HUES64 (cell line): ENCODE measurements around the gene ZDHHC3.
"Not testable (repeated sequence)": the region's sequence is repeated elsewhere in the genome, so short reads cannot be mapped to it uniquely, and the experiment has no call there.

ENCODE experiments used
- H3K27ac ChIP-seq: 2 replicates; pipeline ENCODE4 v1.7.0; 2013; ENCODE audit warnings: low read depth, low read length, inconsistent platforms
- H3K27me3 ChIP-seq: 2 replicates; pipeline ENCODE4 v1.6.1; 2013; ENCODE audit warnings: mild to moderate bottlenecking, low read length; ENCODE audit not compliant: insufficient read depth
- H3K36me3 ChIP-seq: 2 replicates; pipeline ENCODE4 v1.6.1; 2013; ENCODE audit warnings: mild to moderate bottlenecking, low read length; ENCODE audit not compliant: insufficient read depth
- H3K4me1 ChIP-seq: 2 replicates; pipeline ENCODE4 v1.6.1; 2013; ENCODE audit warnings: mild to moderate bottlenecking, low read length, moderate library complexity; ENCODE audit not compliant: insufficient read depth
- H3K4me3 ChIP-seq: 2 replicates; pipeline ENCODE4 v1.5.1; 2013; ENCODE audit warnings: mild to moderate bottlenecking, low read length, moderate library complexity
- H3K9ac ChIP-seq: 2 replicates; pipeline ENCODE4 v1.6.1; 2013; ENCODE audit warnings: mild to moderate bottlenecking, low read depth, low read length
- H3K9me3 ChIP-seq: 2 replicates; pipeline ENCODE4 v1.6.1; 2013; ENCODE audit warnings: low read depth, low read length; ENCODE audit not compliant: insufficient read depth
- WGBS: fragments of 150-250, 120-280 bp; methylation state at CpG from one replicate; pipeline ENCODE4 v1.1.7; 2013; ENCODE audit warnings: missing lambda C conversion rate; 5-methylcytosine and 5-hydroxymethylcytosine counted together

ZDHHC3 gene

DNA sequence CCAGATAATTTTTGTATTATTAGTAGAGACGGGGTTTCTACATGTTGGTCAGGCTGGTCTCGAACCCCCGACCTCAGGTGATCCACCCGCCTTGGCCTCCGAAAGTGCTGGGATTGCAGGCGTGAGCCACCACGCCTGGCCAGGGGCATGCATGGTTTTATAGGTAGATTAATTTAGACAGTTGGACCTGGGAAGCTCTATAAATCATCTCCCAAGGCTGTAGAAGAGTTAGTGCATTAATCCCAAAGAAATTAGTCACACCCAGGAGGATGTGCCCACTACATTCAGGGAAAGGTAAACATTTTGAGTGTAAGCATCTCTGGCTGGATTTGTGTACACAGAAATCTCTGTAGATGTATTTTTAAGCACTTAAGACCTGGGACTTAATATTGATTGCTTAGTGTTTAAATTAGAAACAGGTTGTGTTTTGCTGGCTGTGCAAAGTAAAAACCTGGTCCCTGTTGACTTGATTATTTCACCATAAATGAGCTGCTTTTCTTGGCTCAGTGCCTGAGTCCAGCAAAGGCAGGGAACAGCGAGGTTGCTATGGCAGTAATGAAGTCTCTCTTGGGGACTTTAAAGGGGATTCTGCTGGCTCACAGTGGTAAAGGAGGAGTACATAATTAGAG lies 19.3 kb upstream of the ZDHHC3 start:
- peaks cover 21% of the 10 kb centered on the region for H3K4me1 ChIP-seq
- 89% methylated on average over 8 of the region's 8 CpGs for WGBS
- no peak overlapping the region for H3K27ac ChIP-seq
- H3K36me3 ChIP-seq: peaks cover 85% of the 10 kb centered on the region
- H3K9me3 ChIP-seq: no peaks in the 10 kb centered on the region
- no peaks in the 10 kb centered on the region for H3K27me3 ChIP-seq
- no peak overlapping the region for H3K4me3 ChIP-seq
- H3K9ac ChIP-seq: no peak overlapping the region

DNA sequence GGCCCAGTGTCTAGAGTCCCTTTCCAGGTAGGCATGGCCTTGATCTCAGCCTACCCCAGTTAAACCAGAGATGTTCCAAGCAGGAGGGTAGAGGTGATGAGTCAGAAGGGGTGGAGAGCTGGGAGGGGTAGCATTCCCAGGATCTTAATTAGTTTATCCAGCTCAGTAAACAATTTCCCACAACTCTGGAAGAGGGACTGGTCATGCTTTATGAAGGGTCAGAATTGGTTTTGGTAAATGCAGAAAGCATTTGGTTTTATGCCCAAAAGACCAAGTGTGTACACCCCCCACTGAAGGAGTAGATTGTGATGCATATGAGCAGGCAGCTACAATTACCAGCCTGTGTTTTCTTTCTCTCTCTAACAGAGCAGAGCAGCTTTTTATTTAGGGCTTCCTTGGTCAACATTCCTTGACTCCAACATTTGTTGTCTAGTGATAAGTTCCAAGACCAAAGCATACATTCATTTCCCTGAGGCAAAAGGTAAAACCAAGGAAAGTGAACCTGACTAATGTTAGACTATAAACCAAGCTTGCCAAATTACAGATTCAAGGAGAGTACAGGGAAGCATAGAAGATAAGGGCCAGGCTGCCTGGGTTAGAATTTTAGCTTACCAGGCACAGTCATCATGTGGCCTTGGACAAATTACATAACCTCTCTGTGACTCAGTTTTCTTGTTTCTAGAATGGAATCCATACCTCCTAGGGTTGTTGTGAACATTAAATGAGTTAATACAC lies 17.7 kb upstream of the ZDHHC3 start:
- peaks cover 79% of the 10 kb centered on the region for H3K36me3 ChIP-seq
- no peak overlapping the region for H3K4me3 ChIP-seq
- no peaks in the 10 kb centered on the region for H3K9me3 ChIP-seq
- peak overlapping the region; percentile 26 for H3K27ac ChIP-seq
- H3K9ac ChIP-seq: no peak overlapping the region
- no peaks in the 10 kb centered on the region for H3K27me3 ChIP-seq
- peaks cover 27% of the 10 kb centered on the region for H3K4me1 ChIP-seq

DNA sequence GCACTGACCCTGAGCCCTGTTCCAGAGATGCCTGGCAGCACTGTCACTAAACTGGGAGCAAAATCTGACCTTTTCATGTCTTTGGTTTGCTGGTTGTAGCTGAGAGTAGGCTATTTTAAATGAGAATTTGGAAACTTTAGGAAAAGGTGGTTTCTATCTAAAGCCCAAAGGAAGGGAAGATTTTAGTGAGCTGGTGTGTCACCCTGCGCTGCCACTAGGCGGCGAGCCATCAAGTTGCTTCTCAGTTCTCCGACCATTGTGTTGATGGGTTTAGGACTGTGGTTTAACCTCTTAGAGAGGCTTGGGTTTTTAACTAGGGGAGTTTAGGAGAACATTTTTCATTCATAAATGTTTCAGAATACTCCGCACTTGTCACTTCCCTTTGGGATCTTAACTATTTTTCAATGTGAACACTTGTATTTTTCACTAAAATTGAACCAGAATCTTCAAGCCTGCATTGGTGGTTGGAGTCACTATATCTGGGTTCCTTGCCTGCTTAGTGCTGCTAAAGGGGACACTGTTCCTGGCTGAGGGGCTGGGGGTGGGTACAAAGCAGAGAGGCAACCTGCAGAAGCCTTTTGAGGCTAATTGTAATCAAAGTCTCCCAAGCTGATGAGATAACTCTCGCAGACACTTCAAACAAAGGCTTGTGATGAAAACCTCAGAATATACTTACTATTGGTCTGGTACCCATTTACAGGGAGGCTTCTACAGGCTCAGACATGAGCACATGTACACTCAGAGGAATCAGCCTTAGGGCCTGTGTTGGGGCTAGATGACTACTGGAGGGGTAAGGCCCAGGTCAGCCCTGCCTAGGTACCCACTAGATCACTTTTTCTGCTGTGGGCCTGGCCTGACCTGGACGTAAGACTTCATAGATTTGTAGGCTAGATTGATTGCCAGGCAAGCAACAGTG lies 16.8 kb upstream of the ZDHHC3 start:
- Histone ChIP-seq H3K4me3 (no peak overlapping the region), H3K9ac (no peak overlapping the region), H3K27ac (peak overlapping the region; percentile 26), H3K9me3 (no peaks in the 10 kb centered on the region), H3K36me3 (peaks cover 70% of the 10 kb centered on the region), H3K4me1 (peaks cover 32% of the 10 kb centered on the region), H3K27me3 (no peaks in the 10 kb centered on the region)
- 62% methylated on average over 7 of the region's 7 CpGs for WGBS

DNA sequence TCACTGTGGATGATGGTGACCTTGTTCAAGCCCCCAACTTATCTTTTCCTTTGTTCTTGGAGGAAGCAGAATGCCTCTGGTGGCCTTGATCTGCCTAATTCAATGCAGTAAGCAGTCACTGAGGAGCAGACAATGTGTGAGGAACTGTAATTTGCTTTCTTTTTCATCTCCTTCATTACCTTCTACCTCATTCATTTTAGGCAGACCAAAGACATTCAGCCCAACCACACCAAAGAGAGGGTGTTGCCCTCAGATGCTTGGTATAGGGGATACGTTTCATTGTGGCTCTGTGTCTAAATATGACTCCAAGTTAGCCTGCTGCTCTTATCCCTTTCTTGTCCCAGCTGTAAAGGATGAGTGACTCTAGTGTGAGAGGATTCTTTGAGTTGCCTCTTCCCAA lies 15.4 kb upstream of the ZDHHC3 start:
- Histone ChIP-seq H3K27ac (no peak overlapping the region), H3K36me3 (peaks cover 60% of the 10 kb centered on the region), H3K9ac (no peak overlapping the region), H3K4me1 (peaks cover 32% of the 10 kb centered on the region), H3K4me3 (no peak overlapping the region), H3K27me3 (no peaks in the 10 kb centered on the region), H3K9me3 (no peaks in the 10 kb centered on the region)
- WGBS: 100% methylated on average over 1 of the region's 1 CpG

DNA sequence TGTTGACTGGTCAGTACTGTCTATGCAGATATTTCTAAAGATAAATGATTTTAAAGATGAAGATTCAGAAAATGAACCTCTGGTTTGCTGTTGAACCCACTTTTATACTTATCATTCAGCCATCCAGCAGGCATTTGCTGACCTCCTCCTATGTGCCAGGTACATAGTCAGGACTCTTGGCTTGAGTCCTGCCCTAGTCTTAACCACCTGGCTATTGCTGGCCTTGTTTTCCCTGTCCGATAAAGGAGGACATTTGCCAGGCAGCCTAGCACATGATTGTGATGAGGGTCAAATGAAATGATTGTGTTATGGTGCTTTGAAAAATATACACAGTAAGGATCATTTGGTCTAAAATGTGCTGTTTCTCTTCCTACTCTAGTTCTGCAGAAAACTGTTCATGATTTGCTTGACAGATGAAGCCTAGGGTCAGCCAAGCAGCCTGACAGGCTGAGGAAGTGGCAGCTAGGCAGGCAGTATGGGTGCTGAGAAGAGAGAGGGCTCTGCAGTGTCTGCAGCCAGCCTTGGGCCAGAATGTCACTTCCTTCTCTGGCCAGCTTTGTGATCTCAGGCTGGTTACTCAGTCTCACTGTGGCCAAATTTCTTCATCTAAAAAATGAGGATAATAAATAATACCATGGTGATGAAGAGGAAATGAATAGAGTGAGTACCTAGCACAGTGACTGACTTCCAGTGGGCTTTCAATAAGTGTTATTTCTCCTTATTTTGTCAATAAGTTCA lies 13.8 kb upstream of the ZDHHC3 start:
- H3K9ac ChIP-seq: no peak overlapping the region
- H3K9me3 ChIP-seq: peaks cover 3% of the 10 kb centered on the region; the same call in 1 of the 2 replicates
- WGBS: 97% methylated on average over 1 of the region's 1 CpG
- peaks cover 32% of the 10 kb centered on the region for H3K4me1 ChIP-seq
- H3K36me3 ChIP-seq: peaks cover 58% of the 10 kb centered on the region
- no peak overlapping the region for H3K27ac ChIP-seq
- no peak overlapping the region for H3K4me3 ChIP-seq
- no peaks in the 10 kb centered on the region for H3K27me3 ChIP-seq

DNA sequence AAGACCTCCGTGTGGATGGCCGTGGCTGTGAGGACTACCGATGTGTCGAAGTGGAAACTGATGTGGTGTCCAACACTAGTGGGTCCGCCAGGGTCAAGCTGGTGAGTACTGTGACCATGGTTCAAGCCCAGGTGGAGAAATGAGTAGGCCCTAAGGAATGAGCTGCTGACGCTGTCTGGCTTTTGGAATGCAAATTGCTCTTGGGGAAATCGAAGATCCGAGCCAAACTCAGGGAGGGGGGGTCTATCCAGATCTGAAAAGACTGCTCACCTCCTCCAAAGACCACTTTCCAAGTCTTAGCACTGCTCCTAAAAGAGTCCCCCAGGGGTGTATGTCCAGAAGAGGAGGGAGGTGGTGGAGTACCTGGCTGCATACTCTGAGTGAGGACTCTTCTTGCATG lies 13.2 kb upstream of the ZDHHC3 start:
- H3K4me3 ChIP-seq: no peak overlapping the region
- no peak overlapping the region for H3K9ac ChIP-seq
- H3K27ac ChIP-seq: no peak overlapping the region
- H3K36me3 ChIP-seq: peaks cover 59% of the 10 kb centered on the region
- H3K9me3 ChIP-seq: peaks cover 3% of the 10 kb centered on the region; the same call in 1 of the 2 replicates
- H3K27me3 ChIP-seq: no peaks in the 10 kb centered on the region
- WGBS: 76% methylated on average over 8 of the region's 8 CpGs
- peaks cover 26% of the 10 kb centered on the region for H3K4me1 ChIP-seq

DNA sequence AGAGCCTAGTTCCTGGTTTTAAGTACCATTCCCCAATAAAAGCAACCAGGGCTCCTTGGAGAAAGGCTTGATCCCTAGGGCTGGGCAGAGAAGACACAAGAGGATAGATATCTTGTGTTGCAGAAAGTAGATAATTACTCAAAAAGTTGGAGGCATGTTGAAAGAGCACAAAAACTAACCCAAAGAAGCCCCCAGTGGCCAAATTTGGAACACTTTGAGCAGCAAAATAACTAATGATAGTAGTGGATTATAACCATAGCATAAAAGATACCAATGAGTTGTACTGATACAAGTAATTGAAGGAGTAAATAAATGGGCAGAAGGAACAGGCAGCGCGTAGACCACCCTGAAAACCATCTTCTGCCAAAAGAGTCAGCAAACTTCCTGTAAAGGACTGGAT lies 12.1 kb upstream of the ZDHHC3 start:
- Histone ChIP-seq H3K9me3 (peaks cover 3% of the 10 kb centered on the region; the same call in 1 of the 2 replicates), H3K4me1 (peaks cover 15% of the 10 kb centered on the region), H3K27me3 (no peaks in the 10 kb centered on the region), H3K9ac (no peak overlapping the region), H3K27ac (no peak overlapping the region), H3K4me3 (no peak overlapping the region), H3K36me3 (peaks cover 62% of the 10 kb centered on the region)
- 88% methylated on average over 2 of the region's 2 CpGs for WGBS

DNA sequence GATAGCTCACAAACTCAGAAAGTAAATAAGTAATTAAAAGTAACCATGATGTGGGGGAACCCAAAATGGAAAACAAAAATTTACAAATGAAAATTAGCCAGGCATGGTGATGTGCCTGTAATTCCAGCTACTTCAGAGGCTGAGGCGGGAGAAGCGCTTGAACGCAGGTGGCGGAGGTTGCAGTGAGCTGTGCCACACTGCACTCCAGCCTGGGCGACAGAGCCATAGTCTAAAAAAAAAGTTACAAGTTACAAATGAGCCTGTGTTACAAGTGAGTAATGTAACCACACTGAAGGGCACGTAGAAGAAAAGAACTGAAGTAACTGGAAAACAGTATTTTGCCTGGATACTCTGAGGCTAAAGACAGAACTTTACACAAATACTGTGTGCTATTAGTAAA lies 11.4 kb upstream of the ZDHHC3 start:
- Histone ChIP-seq H3K36me3 (peaks cover 59% of the 10 kb centered on the region), H3K9ac (no peak overlapping the region), H3K9me3 (peaks cover 3% of the 10 kb centered on the region; the same call in 1 of the 2 replicates), H3K27ac (no peak overlapping the region), H3K27me3 (no peaks in the 10 kb centered on the region), H3K4me3 (no peak overlapping the region), H3K4me1 (peaks cover 11% of the 10 kb centered on the region; the same call in 1 of the 2 replicates)
- WGBS: 93% methylated on average over 6 of the region's 6 CpGs

DNA sequence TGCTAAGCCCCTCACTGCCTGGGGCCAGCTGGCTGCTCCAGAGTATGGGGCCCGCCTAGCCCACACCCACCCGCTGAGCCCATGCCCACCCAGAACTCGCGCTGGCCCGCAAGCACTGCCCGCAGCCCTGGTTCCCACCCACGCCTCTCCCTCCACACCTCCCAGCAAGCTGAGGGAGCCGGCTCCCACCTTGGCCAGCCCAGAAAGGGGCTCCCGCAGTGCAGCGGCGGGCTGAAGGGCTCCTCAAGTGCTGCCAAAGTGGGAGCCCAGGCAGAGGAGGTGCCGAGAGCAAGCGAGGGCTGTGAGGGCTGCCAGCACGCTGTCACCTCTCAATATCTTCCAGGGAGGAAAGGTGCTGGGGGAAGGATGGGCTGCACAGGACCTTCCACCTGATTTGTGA lies 10.4 kb upstream of the ZDHHC3 start:
- H3K4me3 ChIP-seq, H3K9me3 ChIP-seq, H3K27me3 ChIP-seq, H3K27ac ChIP-seq, H3K9ac ChIP-seq: not testable (repeated sequence)
- peaks cover 11% of the 10 kb centered on the region; the same call in 1 of the 2 replicates for H3K4me1 ChIP-seq
- 96% methylated on average over 14 of the region's 14 CpGs for WGBS
- H3K36me3 ChIP-seq: peaks cover 49% of the 10 kb centered on the region

DNA sequence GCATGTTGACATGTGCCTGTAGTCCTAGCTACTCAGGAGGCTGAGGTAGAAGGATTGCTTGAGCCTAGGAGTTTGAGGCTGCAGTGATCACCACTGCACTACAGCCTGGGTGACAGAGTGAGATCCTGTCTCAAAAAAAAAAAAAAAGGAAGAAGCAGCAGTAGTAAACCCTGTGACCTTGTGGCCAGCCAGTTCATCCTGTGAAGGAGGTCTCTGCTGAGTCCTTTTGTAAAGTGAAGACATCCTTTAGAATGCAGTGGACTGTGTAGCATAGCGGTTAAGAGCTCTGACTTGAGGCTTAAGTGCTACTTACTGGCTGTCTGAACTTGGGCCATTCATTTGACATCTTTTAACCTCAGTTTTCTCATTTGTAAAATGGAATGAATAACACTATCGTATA lies 8.4 kb upstream of the ZDHHC3 start:
- H3K36me3 ChIP-seq: peaks cover 32% of the 10 kb centered on the region
- H3K9ac ChIP-seq: no peak overlapping the region
- peaks cover 3% of the 10 kb centered on the region; the same call in 1 of the 2 replicates for H3K9me3 ChIP-seq
- no peak overlapping the region for H3K27ac ChIP-seq
- no peaks in the 10 kb centered on the region for H3K27me3 ChIP-seq
- H3K4me1 ChIP-seq: peaks cover 11% of the 10 kb centered on the region; the same call in 1 of the 2 replicates
- H3K4me3 ChIP-seq: no peak overlapping the region
- 80% methylated on average over 1 of the region's 2 CpGs for WGBS
